ENCODE data around the gene VPREB3.
A peak's percentile ranks its signal among the peaks of the same experiment; 100 is the strongest.

Gene VPREB3, protein sequence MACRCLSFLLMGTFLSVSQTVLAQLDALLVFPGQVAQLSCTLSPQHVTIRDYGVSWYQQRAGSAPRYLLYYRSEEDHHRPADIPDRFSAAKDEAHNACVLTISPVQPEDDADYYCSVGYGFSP

DNA sequence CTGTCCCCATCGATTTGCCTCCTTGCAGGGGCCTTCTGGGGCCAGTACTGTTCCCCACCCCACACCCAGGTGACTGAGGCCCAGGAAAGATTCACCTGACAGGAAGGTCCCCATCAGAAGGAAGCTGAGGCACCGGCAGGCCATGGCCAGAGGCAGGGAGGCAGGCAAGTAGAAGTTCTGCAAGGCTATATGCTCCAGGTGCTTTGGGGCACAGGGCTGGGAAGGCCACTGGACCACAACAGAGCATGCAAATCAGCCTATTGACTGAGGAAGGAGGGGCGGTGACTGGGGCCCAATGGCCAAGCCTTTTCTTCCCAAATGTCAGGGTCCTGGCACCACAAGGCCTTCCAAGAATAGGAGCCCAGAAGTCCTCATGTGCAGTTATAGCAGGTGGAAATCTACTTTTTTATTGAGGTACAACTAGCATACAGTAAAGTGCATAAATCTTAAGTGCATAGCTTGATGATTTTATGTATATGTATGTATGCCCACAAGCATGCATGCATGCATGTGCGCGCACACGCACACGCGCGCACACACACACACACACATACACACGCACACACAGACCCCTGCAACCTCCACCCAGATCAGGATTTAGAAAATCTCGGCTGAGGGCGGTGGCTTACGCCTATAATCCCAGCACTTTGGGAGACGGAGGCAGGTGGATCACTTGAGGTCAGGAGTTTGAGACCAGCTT, at the start of gene VPREB3:
Gene VPREB3 (minus strand): TSS at position 206 of the 700 bp plus-strand sequence. CDS start 62 bp downstream, at position 144.
- no peaks in the 10 kb centered on the region for H3K9me3 ChIP-seq (ENCODE audit: control insufficient read depth, insufficient read depth, low read length)
- H3K9ac ChIP-seq (ENCODE audit: low read depth, low read length) = no peak within 1 kb of the TSS
- H3K36me3 ChIP-seq (ENCODE audit: insufficient read depth, low read length) = no peaks in the 10 kb centered on the region
- no peaks in the 10 kb centered on the region; the same call in 1 of the 2 replicates for H3K4me1 ChIP-seq (ENCODE audit: insufficient read depth, low read length)

DNA sequence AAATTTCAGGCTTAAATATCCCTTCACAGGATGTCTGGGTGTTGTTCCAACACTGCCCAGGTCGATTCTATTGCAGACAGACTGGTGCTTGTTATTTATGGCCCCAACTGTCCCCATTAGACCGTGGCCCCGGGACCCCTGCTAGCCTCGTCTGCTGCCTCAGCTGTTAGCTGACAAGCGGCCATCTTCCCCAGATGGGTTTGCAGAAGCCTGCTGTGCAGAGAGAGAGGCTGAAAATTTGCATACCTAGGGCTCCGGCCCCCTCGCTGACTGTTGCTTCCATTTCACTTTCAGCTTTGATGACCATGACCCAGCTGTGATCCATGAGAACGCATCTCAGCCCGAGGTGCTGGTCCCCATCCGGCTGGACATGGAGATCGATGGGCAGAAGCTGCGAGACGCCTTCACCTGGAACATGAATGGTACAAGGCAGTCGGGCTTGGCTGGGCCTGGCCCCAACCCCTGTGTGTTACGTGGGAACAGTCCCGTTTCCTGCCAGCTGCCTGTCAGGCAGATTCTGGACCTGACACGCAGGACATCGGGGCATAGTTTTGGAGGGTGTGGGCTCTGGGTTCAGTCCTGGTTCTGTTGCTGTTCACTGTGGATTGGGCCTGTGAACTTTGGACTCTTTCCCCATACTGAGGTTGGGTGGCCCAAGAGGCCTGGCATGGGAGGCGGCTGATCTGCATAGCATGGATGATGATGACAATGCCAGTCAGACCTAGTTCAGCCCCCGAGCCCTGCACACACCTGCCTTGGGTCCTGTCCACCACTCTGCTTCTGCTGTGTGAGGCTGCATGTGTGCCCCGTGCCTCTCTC, 49.0 kb upstream of the VPREB3 start:
- Histone ChIP-seq H3K9ac (ENCODE audit: low read depth, low read length) (no peak overlapping the region), H3K4me1 (ENCODE audit: insufficient read depth, low read length) (no peaks in the 10 kb centered on the region), H3K36me3 (ENCODE audit: insufficient read depth, low read length) (peaks cover 32% of the 10 kb centered on the region), H3K9me3 (ENCODE audit: control insufficient read depth, insufficient read depth, low read length) (no peaks in the 10 kb centered on the region)

DNA sequence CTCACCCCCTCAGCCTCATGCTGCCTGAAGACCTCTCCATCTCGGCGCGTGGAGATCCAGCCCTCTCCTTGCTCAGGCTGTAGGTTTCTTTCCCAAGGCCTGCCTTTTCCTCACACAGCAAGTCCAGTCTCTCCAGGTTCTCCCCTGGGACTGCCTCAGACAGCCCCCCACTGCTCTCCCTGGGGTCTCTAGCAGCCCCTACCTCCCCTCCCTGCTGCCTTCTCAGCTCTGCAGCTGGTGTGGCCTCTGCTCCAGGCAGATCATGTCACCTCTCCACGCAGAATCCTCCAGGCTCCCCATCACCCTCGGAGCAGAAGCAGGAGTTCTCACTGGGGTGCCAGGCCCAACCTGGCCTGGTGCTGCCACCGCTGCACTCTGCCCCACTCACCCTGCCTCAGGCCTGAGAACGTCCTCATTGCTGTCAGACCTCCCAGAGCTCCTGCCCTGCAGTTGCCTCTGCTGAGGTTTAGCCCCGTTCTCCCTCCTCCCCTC, 47.7 kb upstream of the VPREB3 start:
- Histone ChIP-seq H3K9me3 (ENCODE audit: control insufficient read depth, insufficient read depth, low read length) (no peaks in the 10 kb centered on the region), H3K36me3 (ENCODE audit: insufficient read depth, low read length) (peaks cover 28% of the 10 kb centered on the region), H3K9ac (ENCODE audit: low read depth, low read length) (no peak overlapping the region), H3K4me1 (ENCODE audit: insufficient read depth, low read length) (no peaks in the 10 kb centered on the region)

DNA sequence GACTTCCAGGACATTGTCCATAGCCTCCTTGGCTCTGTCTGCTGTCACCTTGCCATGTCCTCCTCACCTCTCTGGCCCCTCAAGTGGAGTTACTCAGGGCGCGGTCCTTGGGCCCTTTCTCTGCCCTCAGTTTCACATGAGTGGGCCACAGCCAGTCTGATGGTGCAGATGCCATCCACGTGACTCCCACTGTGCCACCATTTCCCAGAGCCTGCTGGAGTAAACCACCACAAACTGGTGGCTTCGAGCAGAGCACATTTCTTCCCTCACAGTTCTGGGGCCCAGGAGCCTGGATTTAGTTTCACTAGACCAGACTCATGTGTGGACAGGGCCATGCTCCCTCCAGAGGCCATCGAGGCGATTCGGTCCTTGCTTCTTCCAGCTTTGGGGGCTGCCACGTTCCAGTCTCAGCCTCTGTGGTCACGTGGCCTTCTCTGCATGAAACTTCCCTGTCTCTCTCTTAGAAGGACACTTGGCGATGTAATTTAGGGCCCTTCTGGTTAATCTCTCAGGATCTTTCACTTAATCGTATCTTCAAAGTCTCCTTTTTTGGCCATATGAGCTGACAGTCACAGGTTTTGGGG, 47.1 kb upstream of the VPREB3 start:
- no peaks in the 10 kb centered on the region for H3K9me3 ChIP-seq (ENCODE audit: control insufficient read depth, insufficient read depth, low read length)
- peaks cover 28% of the 10 kb centered on the region for H3K36me3 ChIP-seq (ENCODE audit: insufficient read depth, low read length)
- no peak overlapping the region for H3K9ac ChIP-seq (ENCODE audit: low read depth, low read length)
- no peaks in the 10 kb centered on the region for H3K4me1 ChIP-seq (ENCODE audit: insufficient read depth, low read length)

DNA sequence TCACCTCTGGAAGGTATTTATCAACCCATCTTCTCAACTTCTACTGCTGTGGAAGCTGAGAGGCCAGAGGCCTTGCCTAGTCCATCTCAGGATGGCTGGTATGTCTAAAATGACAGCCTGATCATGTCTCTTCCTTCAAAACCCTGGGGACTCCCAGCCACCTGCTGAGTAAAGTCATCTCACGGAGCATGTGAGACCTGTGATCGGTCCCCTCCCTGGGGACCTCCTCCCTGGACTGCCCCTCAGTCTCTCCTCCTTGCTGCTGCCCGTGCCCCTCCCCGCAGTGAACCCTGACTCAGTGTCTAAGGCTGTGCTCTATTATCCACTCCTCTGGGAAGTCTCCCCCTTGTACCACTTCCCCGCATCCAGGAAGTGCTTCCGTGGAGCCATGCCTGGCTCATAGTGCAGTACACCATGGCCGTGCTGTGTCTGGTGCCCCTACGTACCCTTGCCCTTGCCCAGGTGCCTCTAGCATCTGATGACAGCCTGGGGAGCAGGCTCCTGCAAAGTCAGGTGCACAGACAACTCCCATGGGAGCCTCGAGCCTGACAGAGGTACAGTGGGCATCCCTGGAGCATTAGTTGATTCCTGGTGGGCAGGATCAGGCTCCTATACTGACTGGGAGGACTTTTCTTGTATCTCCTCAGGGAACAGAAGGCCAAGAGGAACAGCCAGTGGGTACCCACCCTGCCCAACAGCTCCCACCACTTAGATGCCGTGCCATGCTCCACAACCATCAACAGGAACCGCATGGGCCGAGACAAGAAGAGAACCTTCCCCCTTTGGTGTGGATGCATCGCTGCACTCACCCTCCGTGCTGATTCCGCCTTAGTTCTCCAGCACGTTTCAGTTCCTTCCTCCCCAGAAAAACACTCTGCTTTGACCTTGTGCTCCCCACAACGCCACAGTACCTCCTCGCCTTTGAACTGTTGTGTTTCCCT, 46.3 kb upstream of the VPREB3 start:
- peaks cover 25% of the 10 kb centered on the region for H3K36me3 ChIP-seq (ENCODE audit: insufficient read depth, low read length)
- H3K9me3 ChIP-seq (ENCODE audit: control insufficient read depth, insufficient read depth, low read length) = no peaks in the 10 kb centered on the region
- no peaks in the 10 kb centered on the region for H3K4me1 ChIP-seq (ENCODE audit: insufficient read depth, low read length)
- no peak overlapping the region for H3K9ac ChIP-seq (ENCODE audit: low read depth, low read length)

DNA sequence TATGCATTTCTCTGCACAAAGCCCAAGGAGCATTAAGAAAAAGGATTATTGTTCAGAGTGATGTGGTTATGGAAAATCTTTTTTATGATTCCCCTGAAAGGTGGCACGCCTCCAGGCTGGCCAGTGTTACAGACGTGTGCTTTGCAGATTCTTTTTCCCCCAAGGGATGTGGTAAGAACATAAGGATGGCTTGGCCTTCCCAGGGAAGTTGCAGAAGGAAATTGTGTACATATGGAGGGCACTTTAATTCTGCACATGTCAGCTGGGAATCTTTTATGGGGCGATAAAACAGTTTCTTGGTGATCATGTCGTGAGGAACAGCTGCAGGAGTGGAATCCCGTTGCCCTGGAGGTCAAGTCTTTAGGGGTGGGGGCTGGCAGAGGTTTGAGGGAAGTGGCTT, 42.2 kb upstream of the VPREB3 start:
- H3K36me3 ChIP-seq (ENCODE audit: insufficient read depth, low read length) = peaks cover 17% of the 10 kb centered on the region; the same call in 1 of the 2 replicates
- H3K9ac ChIP-seq (ENCODE audit: low read depth, low read length) = no peak overlapping the region
- H3K4me1 ChIP-seq (ENCODE audit: insufficient read depth, low read length) = no peaks in the 10 kb centered on the region
- no peaks in the 10 kb centered on the region for H3K9me3 ChIP-seq (ENCODE audit: control insufficient read depth, insufficient read depth, low read length)

DNA sequence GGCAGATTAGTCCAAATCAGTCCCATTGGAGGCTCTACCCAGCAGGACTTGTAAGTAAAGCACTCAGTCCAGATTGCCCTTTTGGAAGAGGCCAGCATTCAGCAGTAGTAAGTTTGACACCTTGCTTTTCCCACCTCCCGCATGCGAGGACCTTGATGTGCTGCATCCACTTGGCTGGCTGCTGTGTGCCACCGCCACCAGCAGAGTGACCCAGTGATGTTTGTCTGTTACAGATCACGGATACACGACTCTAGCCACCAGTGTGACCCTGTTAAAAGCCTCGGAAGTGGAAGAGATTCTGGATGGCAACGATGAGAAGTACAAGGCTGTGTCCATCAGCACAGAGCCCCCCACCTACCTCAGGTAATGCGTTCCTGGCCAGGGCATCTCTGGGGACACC, 39.1 kb upstream of the VPREB3 start:
- Histone ChIP-seq H3K4me1 (ENCODE audit: insufficient read depth, low read length) (peaks cover 7% of the 10 kb centered on the region; the same call in 1 of the 2 replicates), H3K36me3 (ENCODE audit: insufficient read depth, low read length) (0 out of 2 replicates have a peak, but pooled peaks cover 8% of the 10 kb centered on the region), H3K9ac (ENCODE audit: low read depth, low read length) (no peak overlapping the region), H3K9me3 (ENCODE audit: control insufficient read depth, insufficient read depth, low read length) (no peaks in the 10 kb centered on the region)

DNA sequence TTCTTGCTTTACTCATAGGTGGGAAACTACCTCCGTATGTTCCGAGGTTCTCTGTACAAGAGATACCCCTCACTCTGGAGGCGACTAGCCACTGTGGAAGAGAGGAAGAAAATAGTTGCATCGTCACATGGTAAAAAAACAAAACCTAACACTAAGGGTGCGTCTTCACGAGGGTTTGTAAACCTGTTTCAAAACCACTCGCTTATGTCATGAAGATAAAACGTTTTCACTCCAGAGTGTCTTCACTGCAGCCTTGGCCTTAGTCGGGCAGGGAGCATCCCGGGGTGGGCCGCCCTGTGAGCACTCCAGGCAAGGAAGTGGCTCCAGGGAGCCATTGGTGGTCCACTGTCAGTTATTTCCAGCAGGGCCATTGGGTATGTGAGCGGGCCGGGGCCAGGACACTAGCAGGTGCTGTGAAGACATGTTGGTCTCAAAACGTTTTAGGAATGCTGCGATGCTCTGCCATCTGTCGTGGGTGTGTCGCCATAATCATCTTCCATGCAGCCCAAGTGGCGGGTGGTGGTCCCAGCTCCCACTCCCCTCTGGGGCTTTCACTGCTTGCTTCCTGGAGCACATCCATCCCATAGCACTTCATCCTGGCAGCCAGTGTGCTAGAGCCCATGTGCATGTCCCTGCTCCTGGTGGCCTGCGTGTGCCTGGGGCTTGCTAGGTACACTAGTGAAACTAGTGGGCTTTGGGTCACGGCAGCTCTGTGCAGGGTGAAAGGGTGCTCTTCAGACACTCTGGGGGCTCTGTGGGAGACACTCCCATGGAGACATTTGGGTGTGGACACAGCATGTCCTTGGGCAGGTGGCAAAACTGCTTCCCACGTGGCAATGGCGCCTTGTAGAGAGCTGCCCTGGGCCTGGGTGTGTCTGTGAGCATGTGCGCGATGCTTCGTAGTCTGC, 37.8 kb upstream of the VPREB3 start:
- Histone ChIP-seq H3K9ac (ENCODE audit: low read depth, low read length) (no peak overlapping the region), H3K4me1 (ENCODE audit: insufficient read depth, low read length) (peaks cover 7% of the 10 kb centered on the region; the same call in 1 of the 2 replicates), H3K36me3 (ENCODE audit: insufficient read depth, low read length) (0 out of 2 replicates have a peak, but pooled peaks cover 8% of the 10 kb centered on the region), H3K9me3 (ENCODE audit: control insufficient read depth, insufficient read depth, low read length) (no peaks in the 10 kb centered on the region)

DNA sequence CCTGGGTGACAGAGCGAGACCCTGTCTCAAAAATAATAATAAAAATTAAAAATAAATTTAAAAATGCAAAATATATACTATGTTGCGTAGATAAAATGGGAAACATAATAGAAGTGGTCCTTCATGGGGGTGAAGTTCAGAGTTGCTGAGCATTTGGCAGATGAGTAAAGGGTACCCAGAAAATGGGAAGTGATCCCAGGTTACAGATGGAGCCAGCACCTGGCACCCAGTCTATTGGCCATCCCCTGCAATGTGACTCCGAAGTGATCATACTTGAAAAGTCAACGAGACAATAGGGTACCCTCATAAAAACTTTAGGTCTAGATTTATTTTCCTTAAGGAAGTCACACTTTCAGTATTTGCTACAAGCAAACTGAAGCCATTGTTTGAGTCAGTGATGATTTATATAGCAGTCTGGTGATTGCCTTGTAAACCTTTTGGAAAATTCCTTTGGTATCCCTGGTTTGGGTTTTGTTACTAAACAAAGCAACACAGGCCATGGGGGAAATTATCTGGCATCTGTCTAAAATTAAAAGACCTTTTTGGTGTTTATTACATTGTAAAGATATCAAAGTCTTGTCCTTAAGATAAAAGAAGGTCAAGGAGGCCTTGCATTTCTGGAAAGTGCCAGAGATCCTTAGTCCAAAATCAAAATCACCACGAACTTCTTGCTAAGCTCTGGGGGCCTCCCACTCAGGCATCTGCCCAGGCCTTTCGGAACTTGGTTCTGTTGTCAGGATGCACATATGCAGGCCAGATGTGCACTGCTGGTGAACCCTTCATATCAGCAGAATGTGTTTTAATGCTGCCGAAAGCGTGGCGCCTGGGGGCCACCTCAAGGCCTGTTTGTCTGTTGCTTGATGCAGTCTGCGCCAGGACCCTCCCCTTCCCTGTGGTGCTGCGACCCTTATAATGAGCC, 36.9 kb upstream of the VPREB3 start:
- H3K36me3 ChIP-seq (ENCODE audit: insufficient read depth, low read length) = 0 out of 2 replicates have a peak, but pooled peaks cover 6% of the 10 kb centered on the region
- H3K9me3 ChIP-seq (ENCODE audit: control insufficient read depth, insufficient read depth, low read length) = no peaks in the 10 kb centered on the region
- no peak overlapping the region for H3K9ac ChIP-seq (ENCODE audit: low read depth, low read length)
- H3K4me1 ChIP-seq (ENCODE audit: insufficient read depth, low read length) = peaks cover 12% of the 10 kb centered on the region; the same call in 1 of the 2 replicates

DNA sequence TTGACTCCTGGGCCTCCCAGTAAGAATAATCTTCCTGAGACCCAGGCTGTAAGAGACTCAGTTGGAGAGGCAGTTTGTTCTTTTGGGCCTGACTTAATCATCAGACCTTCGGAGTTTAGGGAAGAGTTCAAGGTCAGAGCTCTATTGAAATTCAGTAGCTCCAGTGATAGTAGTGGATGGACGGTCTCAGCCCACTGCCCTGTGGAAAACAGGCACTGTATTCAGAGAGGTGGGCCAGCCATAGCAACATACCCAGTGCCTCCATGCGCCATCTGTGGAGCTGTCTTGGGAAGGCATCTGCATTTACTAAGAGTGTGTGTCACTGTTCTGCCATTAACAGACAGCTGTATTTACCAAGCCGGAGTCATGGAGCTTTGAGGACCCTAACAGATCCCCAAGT, 35.4 kb upstream of the VPREB3 start:
- 0 out of 2 replicates have a peak, but pooled peaks cover 6% of the 10 kb centered on the region for H3K36me3 ChIP-seq (ENCODE audit: insufficient read depth, low read length)
- no peaks in the 10 kb centered on the region for H3K9me3 ChIP-seq (ENCODE audit: control insufficient read depth, insufficient read depth, low read length)
- peaks cover 12% of the 10 kb centered on the region; the same call in 1 of the 2 replicates for H3K4me1 ChIP-seq (ENCODE audit: insufficient read depth, low read length)
- no peak overlapping the region for H3K9ac ChIP-seq (ENCODE audit: low read depth, low read length)

DNA sequence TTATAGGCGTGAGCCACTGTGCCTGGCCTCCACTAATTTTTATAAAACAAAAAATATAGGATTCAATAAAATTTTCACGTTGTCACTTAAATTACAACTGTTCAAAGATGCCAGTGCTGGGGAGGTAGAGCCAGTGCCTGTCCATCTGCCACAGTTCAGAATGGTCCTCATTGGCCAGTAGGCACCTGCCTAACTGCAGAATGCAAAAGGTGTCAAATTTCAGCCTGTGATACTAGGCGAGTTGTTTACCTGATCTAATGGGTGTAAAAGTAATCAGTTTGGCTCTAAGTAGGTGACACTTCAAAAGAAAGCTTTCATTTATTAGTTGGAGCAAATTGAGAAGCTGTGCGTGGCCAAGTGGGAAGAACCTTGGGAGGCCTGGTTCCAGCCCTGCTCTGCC, 34.9 kb upstream of the VPREB3 start:
- Histone ChIP-seq H3K36me3 (ENCODE audit: insufficient read depth, low read length) (0 out of 2 replicates have a peak, but pooled peaks cover 6% of the 10 kb centered on the region), H3K9ac (ENCODE audit: low read depth, low read length) (no peak overlapping the region), H3K4me1 (ENCODE audit: insufficient read depth, low read length) (peaks cover 12% of the 10 kb centered on the region; the same call in 1 of the 2 replicates)

DNA sequence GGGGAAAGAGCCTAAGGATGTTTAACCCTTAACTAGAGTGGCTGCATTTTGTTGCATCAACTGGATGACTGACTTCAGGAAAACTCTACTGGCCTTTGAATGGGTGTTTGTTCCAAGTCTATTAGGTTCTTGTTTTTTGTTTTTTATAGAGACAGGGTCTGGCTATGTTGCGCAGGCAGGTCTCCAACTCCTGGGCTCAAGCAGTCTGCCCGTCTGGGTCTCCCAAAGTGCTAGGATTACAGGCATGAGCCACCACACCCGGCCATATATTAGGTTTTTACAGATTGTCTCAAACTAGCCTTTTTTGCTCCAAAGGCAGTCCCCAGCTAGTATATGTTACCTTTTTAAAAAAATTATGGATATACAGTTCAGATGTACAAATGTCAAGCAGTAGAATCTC, 33.7 kb upstream of the VPREB3 start:
- H3K9me3 ChIP-seq (ENCODE audit: control insufficient read depth, insufficient read depth, low read length) = no peaks in the 10 kb centered on the region
- H3K4me1 ChIP-seq (ENCODE audit: insufficient read depth, low read length) = peaks cover 12% of the 10 kb centered on the region; the same call in 1 of the 2 replicates
- peak overlapping the region; percentile 98 for H3K9ac ChIP-seq (ENCODE audit: low read depth, low read length)
- 0 out of 2 replicates have a peak, but pooled peaks cover 6% of the 10 kb centered on the region for H3K36me3 ChIP-seq (ENCODE audit: insufficient read depth, low read length)

More for the DNA sequence above, 34.9 kb upstream of the VPREB3 start:
- H3K9me3 ChIP-seq (ENCODE audit: control insufficient read depth, insufficient read depth, low read length) = no peaks in the 10 kb centered on the region

Measured in ES-I3 (cell line).